GM18870 (cell line): ENCODE data around the gene SLC39A12.
"Not testable (repeated sequence)": the region's sequence is repeated elsewhere in the genome, so short reads cannot be mapped to it uniquely, and the experiment has no call there.

Experiments
- ATAC-seq: cut with Tn5 transposase; IDR thresholded peaks from one replicate; pipeline ENCODE4 v1.9.1; 2021; ENCODE audit warnings: moderate library complexity; ENCODE audit not compliant: unreplicated experiment

The SLC39A12 gene

DNA sequence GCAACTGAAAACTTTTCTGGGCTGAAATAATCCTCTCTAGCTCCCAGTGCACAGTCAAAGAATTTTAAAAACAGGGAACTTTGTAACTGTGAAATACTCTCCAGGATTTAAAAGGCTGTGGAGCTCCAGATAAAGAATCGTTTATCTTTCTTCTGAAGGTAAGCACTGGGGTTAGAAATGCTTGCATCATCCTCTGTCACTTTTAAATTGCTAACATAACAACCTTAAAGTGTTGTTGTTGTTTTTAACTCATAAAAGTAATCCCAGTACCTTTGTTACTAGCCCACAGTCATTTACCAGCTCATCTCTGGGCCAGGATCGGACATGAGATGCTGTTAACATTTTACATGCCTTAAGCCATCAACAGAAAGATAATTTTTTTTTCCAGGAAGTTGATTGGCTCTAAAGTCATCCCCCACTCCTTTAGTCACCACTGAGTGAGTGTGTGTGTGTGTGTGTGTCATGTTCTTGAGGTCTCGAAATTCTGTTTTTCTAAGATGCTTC lies at the start of gene SLC39A12:
Gene SLC39A12 (plus strand): TSS at position 51 of the 504 bp plus-strand sequence. CDS start 1,359 bp downstream, outside the sequence.
- ATAC-seq = no peak

DNA sequence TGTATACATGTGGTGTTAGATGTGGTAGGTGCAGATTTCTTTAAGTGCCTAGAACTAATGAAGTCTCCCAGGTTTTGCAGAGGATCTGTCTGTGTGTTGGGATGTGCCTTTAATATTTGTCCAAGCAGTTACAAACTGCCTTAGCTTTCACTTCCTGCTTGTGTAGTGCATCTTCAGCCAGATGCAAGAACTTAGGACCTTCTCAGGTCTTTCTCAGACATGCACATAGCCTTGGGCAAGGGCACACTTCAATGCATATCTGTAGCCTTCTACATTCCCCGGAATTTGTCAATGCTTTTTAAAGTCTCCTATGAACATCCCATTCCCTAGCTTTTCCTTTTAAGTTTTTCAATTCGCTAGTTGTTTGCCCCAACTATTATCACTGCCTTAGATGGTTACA lies 47.2 kb upstream of the SLC39A12 start:
- no peak for ATAC-seq

DNA sequence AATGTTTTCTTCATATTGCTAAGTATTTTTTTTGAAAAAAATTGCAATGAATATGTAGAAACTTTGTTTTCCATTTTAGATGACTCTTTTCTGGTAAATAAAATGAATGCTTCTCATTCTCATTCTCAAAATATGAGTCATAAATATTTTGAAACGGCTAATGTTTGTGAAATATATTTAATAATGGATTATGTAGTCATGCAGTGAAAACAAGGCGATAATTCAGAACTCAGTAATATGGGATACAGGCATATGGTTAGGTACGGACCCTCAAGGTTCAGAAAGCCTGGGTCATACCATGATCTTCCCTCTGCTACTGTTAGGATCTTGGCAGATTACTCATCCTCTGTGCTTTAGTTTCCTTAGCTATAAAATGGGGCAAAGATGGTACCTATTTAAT lies 46.2 kb upstream of the SLC39A12 start:
- no peak for ATAC-seq

DNA sequence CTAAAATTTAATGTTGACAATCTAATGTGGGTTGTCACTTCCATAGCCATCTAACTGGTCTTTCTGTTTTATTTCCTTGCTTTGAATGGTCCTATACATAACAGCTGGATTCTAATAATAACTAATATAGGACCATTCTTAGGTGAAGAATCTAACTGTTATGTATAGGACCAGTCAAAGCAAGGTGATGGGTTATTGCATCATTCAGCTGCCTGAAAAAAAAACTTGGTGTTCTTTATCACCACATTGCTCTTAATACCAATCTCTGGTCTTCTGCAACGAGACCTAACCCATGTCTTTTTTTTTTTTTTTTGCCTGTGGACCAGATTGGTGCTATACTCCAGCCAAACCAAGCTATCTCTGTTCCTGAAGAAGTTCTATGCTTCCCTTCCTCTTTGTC lies 45.7 kb upstream of the SLC39A12 start:
- ATAC-seq = no peak

DNA sequence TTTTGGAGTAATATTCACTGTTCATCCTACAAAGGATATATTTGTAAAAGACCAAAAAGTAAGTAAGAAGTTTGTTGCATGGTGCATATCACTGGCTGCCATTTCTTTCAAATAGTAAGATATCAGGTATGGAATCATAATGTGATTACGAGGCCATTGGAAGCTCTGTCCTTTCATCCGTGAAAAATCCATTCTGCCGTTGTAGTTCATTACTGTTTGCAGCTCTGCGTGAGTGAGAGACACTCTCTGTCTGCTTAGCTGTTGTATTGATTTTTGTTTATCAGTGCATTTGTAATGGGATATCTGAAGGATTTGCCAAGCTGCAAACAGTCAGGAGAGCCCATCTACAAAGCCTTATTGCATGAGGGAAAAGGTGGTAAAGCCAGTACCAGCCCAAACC lies 44.1 kb upstream of the SLC39A12 start:
- ATAC-seq = no peak

DNA sequence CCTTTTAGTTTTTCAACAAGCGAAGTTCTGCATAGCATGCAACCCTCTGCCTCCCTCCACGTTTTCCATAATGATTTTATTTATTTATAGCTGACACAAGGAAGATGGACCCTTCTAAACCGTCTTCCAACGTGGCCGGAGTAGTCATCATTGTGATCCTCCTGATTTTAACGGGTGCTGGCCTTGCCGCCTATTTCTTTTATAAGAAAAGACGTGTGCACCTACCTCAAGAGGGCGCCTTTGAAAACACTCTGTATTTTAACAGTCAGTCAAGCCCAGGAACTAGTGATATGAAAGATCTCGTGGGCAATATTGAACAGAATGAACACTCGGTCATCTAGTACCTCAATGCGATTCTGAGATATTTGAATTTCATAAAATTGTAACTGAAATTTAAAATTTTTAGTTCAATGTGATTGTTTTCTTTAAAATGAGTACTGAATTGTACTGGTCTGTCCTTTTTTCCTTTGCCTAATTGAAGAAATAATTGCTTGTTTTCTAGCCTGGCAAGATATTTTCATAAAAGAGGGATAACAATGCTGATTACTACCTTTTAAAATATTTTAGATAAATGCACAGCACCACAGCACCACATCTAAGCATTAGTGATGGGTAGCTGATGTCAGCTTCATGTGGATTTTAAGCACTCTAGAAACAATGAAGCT lies 41.5 kb upstream of the SLC39A12 start:
- ATAC-seq = no peak

DNA sequence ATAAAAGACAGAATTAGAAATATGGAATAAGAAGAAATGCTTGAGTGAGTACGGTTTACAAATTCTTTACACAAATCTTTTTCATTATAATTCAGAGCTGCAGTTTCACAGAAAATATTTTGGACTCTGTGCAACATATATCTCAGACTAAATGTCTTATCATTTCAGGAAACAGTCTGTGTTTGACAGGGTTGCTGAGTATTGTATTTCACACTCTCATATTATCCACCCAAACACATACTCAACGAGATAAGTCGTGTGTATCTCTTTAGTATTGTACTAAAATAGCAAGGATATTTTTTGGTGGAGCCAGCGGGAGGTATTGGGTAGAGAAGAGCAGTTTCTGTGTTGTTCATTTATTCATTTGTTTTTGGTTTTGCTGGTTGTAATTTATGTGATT lies 39.0 kb upstream of the SLC39A12 start:
- ATAC-seq = no peak

DNA sequence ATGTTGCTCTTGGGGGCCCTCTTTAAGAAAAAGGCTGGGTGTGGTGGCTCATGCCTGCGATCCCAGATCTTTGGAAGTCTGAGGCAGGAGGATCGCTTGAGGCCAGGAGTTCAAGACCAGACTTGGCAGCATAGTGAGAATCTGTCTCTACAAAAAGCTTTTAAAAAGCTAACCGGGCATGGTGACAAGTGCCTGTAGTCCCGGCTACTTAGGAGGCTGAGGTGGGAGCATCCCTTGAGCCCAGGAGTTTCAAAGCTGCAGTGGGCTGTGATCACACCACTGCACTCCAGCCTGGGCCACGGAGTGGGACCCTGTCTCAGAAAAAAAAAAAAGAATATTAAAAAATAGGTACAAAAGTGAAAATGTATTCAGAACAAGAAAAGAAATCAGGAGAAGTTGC lies 38.1 kb upstream of the SLC39A12 start:
- no peak for ATAC-seq

DNA sequence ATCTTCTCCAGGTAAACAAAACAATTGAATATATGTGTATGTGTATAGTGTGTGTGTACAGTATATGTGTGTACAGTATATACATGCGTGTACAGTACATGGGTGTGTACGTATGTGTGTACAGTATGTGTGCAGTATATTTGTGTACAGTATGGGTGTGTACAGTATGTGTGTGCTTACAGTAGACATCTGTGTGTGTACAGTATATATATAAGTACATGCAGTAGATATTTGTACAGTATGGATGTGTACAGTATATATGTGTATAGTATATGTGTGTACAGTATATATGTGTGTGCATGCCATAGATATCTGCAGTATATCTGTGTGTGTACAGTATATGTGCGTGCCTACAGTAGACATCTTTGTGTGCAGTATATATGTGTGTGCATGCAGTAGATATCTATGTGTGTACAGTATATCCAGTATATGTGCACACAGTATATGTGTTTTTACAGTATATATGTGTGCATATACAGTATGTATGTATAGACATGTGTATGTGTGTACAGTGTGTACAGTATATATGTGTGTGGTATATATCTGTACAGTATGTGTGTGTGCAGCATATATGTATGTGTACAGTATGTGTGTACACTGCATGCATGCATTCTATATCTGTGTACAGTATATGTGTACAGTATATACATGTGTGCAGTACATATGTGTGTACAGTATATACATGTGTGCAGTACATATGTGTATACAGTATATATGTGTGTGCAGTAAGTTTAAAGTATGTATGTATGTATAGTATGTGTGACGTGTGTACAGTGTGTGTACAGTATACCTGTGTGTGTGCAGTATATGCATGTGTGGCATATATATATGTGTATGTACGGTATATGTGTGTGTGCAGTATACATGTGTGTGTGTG lies 37.3 kb upstream of the SLC39A12 start:
- no peak for ATAC-seq

DNA sequence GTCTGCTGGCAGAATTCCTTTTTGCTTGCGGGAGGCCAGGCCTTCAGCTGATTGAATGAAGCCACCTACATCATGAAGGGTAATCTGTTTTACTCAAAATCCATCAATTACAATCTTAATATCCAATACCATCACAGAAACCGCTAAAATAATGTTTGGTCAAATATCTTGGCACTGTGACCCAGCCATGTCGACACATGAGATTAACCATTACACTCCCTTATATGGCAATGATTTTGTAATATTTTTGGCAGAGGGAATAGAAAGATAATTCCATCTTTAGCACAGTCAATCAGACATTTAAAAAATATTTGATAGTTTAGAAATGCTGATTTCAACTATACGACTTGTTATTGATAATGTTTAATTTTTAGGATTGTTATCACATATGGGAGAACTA lies 36.5 kb upstream of the SLC39A12 start:
- ATAC-seq = no peak

DNA sequence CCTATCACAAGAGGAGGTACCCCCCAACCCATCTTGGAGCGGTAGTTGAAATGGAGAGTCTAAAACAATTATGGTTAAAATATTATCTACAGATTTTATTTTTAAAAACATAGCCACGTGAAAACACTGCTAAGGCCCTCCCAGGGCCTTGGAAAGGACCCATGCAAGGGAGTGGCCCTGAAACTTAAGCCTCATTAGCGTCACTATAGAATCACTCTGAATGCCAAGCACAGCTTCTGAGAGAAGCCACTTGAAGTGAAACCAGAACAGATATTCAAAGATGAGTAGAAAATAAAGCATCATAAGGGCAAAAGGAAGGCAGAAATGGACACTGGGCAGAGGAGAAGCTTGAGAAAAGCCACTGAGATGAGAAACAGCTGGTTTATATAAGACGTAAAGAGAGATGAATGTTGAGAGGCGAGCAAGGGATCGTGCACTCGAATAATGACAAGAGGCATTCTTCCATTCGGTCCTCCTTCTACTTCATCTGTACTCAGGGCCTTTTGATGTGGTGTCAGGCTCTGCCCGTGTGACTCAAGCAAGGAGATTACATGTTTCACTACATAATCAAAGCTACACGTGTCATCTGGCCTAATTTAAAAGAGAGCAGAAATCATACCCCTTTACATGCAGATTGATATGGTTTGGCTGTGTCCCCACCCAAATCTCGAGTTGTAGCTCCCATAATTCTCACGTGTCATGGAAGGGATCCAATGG lies 33.4 kb upstream of the SLC39A12 start:
- no peak for ATAC-seq

DNA sequence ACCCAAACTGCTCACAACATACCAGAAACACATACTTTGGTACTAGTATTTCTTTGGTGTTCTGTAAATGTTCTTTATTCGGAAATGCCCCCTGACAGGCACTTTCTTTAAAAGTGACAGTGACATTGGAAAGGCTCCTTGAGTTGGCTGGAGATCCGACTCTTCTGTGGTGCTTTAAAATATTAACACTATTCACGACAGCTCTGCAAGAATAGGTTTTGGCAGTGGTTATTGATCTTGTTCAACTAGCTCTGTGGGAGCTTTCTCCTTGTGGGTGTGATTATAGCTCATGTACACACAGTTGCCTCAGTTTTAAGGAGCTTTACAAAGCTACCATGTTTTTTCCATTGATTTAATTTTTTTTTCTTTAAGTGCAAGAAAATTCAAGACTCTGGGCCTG lies 30.3 kb upstream of the SLC39A12 start:
- no peak for ATAC-seq

DNA sequence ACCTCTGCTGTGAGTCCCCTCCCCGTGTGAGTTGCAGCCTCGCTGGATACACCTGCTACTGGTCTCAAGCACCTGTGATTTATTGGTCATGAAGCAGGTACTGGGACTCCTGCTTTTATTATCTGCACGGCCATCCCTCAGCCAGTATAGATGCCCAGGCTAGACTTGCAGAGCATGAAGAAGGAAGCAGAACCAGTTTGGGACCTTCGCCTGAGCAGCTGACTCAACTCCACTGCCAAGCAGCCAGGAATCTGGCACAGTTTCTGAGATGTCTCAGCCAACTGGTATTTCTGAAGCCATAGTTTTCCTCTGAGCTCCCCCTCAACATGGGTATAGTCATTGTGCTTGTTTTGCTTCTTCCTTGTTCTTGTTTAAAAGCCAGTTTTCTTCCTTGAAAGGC lies 28.0 kb upstream of the SLC39A12 start:
- ATAC-seq = no peak

DNA sequence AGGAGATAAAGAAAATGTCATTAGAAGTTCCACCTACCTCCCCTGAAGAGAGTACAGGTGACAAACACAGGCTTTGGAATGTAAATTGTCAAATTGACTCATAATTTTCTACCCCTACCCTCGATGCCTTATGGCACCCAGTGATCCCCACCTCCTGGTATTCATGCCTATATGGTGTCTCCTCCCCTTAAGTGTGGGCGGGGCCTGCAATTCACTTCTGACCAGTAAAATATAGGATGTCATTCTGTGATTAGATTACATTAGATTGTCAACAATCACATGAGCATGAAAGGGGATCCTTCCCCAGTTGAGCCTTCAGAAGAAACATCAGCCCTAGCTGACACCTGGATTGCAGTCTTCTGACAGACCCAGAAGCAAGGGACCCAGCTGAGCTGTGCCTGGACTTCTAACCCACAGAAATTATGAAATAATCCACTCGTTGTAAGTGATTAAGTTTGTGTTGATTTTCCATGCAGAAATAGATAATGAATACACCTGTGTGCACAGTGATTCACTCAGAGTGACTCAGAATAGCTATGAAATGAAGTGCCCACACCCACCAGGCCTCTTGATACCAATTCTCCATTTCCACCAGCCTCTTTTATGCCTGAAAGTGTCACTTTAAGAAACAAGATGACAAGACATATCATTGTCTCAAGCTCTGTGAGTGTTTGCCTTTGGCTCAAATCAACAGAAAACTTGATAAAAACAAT lies 8.5 kb upstream of the SLC39A12 start:
- ATAC-seq = no peak

DNA sequence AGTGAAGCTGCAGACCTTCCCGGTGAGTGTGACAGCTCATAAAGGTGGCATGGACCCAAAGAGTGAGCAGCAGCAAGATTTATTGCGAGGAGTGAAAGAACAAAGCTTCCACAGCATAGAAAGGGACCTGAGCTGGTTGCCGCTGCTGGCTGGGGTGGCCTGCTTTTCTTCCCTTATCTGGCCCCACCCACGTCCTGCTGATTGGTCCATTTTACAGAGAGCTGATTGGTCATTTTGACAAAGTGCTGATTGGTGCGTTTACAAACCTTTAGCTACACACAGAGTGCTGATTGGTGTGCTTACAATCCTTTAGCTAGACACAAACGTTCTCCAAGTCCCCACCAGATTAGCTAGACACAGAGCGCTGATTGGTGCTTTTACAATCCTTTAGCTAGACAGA lies 1.4 kb upstream of the SLC39A12 start:
- ATAC-seq = not testable (repeated sequence)

DNA sequence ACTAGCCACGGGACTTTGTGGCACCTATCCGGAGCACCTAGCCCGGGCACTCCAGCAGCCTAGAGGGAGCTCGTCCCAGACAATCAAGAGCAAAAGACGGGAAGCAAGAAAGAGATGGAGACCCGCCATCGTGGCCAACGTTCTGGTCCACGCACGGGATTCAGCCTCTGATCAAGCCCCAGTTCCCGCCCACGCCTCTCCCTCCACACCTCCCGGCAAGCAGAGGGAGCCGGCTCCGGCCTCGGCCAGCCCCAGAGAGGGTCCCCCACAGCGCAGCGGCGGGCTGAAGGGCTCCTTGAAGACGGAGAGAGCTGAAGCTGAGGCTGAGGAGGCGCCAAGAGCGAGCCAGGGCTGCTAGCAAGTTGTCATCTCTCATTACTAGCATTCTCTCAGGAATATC lies 992 bp upstream of the SLC39A12 start:
- no peak for ATAC-seq

DNA sequence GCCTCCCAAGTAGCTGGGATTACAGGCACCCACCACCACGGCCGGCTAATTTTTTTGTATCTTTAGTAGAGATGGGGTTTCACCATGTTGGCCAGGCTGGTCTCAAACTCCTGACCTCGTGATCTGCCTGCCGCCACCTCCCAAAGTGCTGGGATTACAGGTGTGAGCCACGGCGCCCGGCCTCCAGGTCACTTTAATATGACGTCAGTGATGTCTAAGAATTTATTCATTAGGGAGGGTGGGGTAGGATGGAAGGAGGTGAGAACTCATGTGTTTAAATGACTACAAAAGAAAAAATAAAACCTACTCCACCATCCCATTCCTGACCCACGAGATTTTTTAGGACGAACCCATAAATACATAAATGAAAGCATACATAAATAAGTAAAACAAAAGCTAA lies 2.7 kb downstream of the SLC39A12 start:
- not testable (repeated sequence) for ATAC-seq

DNA sequence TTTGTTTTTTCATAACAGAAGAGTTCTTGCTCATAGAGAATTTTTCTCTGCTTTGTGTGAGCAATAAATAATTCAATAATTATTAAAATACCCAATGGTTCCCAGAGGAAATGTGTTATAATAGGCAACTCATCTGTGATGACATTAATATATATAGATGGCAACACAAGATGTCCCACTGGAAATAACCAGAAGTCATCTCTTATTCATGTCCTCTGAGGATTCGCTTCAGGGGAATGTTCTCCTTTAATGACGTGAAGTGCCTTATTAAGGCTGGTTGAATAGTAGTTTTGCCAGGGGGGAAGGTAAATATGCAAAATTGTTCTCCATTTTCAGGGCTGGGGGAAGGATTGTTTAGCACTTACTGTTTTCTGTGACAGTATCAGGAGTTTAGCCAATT lies 3.1 kb downstream of the SLC39A12 start:
- no peak for ATAC-seq

DNA sequence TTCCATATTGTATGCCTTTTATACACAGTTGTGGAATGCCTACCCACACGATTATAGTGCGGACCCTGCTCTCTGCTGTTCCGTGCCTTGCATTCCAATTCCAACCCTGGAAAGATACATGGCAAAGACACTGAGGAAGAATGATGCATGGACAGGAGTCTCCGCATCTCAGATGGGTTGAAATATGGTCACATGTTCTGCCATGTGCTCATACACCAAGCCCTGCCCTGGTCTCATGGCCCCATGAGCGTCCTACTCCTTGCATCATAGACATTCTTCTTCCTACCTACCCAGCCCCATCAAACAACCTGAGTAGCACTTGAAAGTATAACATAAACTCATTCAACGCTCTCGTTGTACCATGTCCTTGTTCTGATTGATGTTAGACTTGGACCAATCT lies 6.3 kb downstream of the SLC39A12 start:
- no peak for ATAC-seq

DNA sequence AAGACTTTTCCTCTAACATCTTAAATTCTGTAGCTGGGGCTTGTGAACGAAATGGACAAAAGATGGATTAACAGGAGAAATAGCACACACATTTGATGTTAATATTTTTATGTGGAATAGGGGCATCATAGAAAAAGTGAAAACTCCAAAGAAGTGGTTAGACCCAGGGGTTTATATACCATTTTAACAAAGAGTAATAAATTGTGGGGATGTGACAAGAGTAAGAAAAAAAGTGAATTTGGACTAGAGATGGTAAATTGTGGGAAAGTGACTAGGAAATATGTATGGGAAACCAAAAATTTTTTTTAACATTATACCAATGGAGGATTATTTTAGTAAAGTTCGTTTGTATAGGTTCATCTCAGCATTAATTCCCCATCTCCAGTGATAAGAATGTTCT lies 8.2 kb downstream of the SLC39A12 start:
- no peak for ATAC-seq
